ENCODE measurements around the gene GPR12. TPM values are rescaled to one million over a fixed set of nuclear protein-coding genes. Genes with fewer than 3 reads are reported as not detected.

The GPR12 gene
- total and polyA plus RNA-seq, 2 of the 4 experiments (the other 2 are of a cell fraction) = not detected

- Histone ChIP-seq H3K36me3 (ENCODE audit: control insufficient read depth, insufficient read depth, low read length) (no peaks in the 10 kb centered on the region), H3K27me3 (ENCODE audit: control insufficient read depth, insufficient read depth, low read length) (peaks cover 16% of the 10 kb centered on the region), H2AK5ac (ENCODE audit: low read depth, low read length) (no peak overlapping the region), H2AFZ (replicated peaks; ENCODE audit: low read length, poor library complexity) (no peak overlapping the region), H3K9me3 (ENCODE audit: control insufficient read depth, insufficient read depth, low read length) (no peaks in the 10 kb centered on the region), H4K20me1 (ENCODE audit: insufficient read depth, low read length) (no peaks in the 10 kb centered on the region), H3K9ac (ENCODE audit: low read depth, low read length) (no peak overlapping the region), H3K4me3 (ENCODE audit: insufficient read depth, low read depth, low read length) (no peak overlapping the region), H3K4me1 (ENCODE audit: control insufficient read depth, insufficient read depth, low read length) (no peaks in the 10 kb centered on the region), H3K23ac (ENCODE audit: low read depth, low read length) (no peak overlapping the region), H2BK120ac (ENCODE audit: low read depth, low read length) (no peak overlapping the region), H2AK9ac (replicated peaks; ENCODE audit: low read depth, low read length, poor library complexity) (no peak overlapping the region), H2BK5ac (ENCODE audit: low read depth, low read length, poor library complexity, severe bottlenecking) (no peak overlapping the region), H3K9me1 (ENCODE audit: insufficient read depth, low read length) (no peaks in the 10 kb centered on the region), H3K4me2 (ENCODE audit: low read depth, low read length) (no peak overlapping the region), H3K27ac (ENCODE audit: insufficient read depth, low read length) (no peak overlapping the region), H2BK15ac (ENCODE audit: low read depth, low read length) (no peak overlapping the region), H3K56ac (ENCODE audit: extremely low read depth, insufficient read depth, low read length) (no peak overlapping the region), H4K5ac (ENCODE audit: low read depth, low read length) (no peak overlapping the region), H4K8ac (ENCODE audit: low read depth in 2 of 2, low read length in 2 of 2) (no peak overlapping the region), H3K14ac (replicated peaks; ENCODE audit: low read depth, low read length) (no peak overlapping the region), H3K4ac (ENCODE audit: low read depth, low read length) (no peak overlapping the region), H2BK20ac (ENCODE audit: low read depth, low read length) (no peak overlapping the region), H4K91ac (ENCODE audit: insufficient read depth, low read depth, low read length) (no peak overlapping the region), H3K79me1 (ENCODE audit: low read depth in 1 of 2, low read length in 2 of 2) (no peaks in the 10 kb centered on the region), H3K18ac (ENCODE audit: low read depth, low read length) (no peak overlapping the region)
- ChIA-PET CTCF (no interaction called here), POLR2A (ENCODE audit: unreplicated experiment) (no interaction called here)
- intact Hi-C loops (cut with micrococcal nuclease) = no loop called here
- in situ Hi-C loops (cut with MboI; ENCODE audit: low sequenced_read_pairs) = loop anchor here (10.0 kb wide), 1 partner anchor 205 kb away; no protein-coding TSS in a partner anchor
- dilution Hi-C loops (cut with HindIII; ENCODE audit: low sequenced_read_pairs, unreplicated experiment) = no loop called here
- TF ChIP-seq BHLHE40 (IDR thresholded peaks at IDR 0.05; ENCODE audit: low read depth, low read length) (no peak), MXI1 (IDR thresholded peaks at IDR 0.05; ENCODE audit: borderline replicate concordance, low read depth, low read length) (no peak), POLR2A (IDR thresholded peaks at IDR 0.05; ENCODE audit: low read depth, low read length) (no peak), NFE2L2 (IDR thresholded peaks at IDR 0.05; ENCODE audit: low read depth, low read length) (no peak), ELK1 (IDR thresholded peaks at IDR 0.05; ENCODE audit: borderline replicate concordance, low read depth, low read length) (no peak), RAD21 (IDR thresholded peaks at IDR 0.05; ENCODE audit: low read length) (no peak), SMC3 (IDR thresholded peaks at IDR 0.05; ENCODE audit: low read depth, low read length) (no peak), USF2 (IDR thresholded peaks at IDR 0.05; ENCODE audit: low read depth, low read length) (no peak), RCOR1 (IDR thresholded peaks at IDR 0.05; ENCODE audit: insufficient replicate concordance, low read length) (no peak), MAZ (IDR thresholded peaks at IDR 0.05; ENCODE audit: borderline replicate concordance, low read depth, low read length) (no peak), FOS (IDR thresholded peaks at IDR 0.05; ENCODE audit: low read depth, low read length) (no peak)
- DNase-seq (no peak), ATAC-seq (ENCODE audit: low read depth) (no peak)
- 80% methylated on average over 3 of the region's 13 CpGs; no CpG with 5 or more reads in 1 of the 2 experiments for WGBS, 2 experiments (ENCODE audit: extremely low coverage in 2 of 2, insufficient read length in 1 of 2)
- no TSS peak for BruUV-seq (replicated peaks)
Observed at GRCh38 chr13:26710166-26710565, 50.4 kb downstream of the GPR12 start.

All from IMR-90 (cell line).